Measurements from ENCODE around the gene ALOX15B. TPM values are rescaled to one million over a fixed set of nuclear protein-coding genes. Genes with fewer than 3 reads are reported as not detected.
A peak's percentile ranks its signal among the peaks of the same experiment; 100 is the strongest.

The ALOX15B gene
- total and polyA plus RNA-seq, 10 of the 15 experiments (the other 5 are each of a cell fraction or from before 2014, with no cell fraction given) = 0.01 TPM; not detected in 9

DNA sequence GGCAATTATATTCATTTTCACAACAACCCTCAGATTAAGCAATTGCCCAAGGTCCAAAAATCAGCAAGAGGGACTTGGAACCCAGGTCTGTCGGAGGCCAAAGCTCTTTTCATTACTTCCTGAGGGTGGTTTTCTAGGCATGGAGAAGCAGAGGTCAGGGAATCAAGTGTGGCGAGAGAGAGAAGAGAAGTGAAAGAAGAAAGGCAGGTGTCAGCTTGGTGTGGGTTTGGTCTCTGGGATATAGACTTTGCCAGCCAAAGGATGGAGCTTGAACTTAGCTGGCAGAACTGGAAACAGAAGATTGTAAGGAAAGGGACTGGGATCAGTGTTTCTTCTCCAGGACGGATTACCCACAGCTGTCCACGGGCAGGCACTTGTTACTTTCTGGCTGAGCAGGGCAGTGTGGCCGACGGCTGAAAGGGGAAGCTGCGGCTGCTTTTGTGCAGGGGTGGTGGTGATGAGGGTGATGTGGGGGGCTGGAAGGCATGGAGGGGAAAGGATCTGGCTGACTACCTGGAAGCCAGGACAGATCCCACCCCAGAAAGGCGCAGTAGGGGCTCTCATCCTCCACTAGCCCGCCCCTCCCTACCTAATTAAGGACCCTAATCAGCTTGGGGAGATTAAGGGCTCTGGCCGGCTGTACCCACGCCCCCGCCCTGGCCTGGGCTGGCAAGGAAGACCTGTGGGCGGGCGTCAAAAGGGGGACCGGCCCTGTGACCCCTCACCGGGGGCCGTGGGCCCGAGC, 36.7 kb upstream of the ALOX15B start, which contains the start of gene GUCY2D:
Gene GUCY2D (plus strand): TSS at position 640 of the 745 bp plus-strand sequence. CDS start 433 bp downstream, outside the sequence.
- no peak within 1 kb of the TSS for H3K27ac ChIP-seq (ENCODE audit: control insufficient read depth, insufficient read depth)
- POLR2A ChIA-PET = interaction anchor here (1.1 to 1.5 kb wide), 4 partner anchors 9 to 69 kb away, joined by 3 to 4 read pairs (median 4); no protein-coding TSS in a partner anchor
- peak within 1 kb of the TSS; percentile 88 for H3K4me2 ChIP-seq (ENCODE audit: control insufficient read depth, insufficient read depth)
- RAD21 ChIA-PET (ENCODE audit: unreplicated experiment) = interaction anchor here (1.1 to 1.2 kb wide), 5 partner anchors 12 to 168 kb away, joined by 3 to 6 read pairs (median 4); partner anchors contain the start of gene KDM6B
- no peak for FAIRE-seq
- H2AFZ ChIP-seq (ENCODE audit: control insufficient read depth, low read depth, low read length) = no peak within 1 kb of the TSS; the same call in 1 of the 2 replicates
- TF ChIP-seq CBX5 (IDR thresholded peaks at IDR 0.05; ENCODE audit: low read depth) (no peak), IKZF1 (conservative IDR thresholded peaks at IDR 0.05) (peak; percentile 80), MTA2 (IDR thresholded peaks at IDR 0.05; ENCODE audit: low read depth) (peak; percentile 53; the same call in 1 of the 2 replicates), IKZF2 (IDR thresholded peaks at IDR 0.05) (peak; percentile 68 to 70; a peak in 2 of 4 replicates), HCFC1 (IDR thresholded peaks at IDR 0.05; ENCODE audit: low read length) (no peak), NBN (IDR thresholded peaks at IDR 0.05) (peak; percentile 24; the same call in 1 of the 2 replicates), NRF1 (conservative IDR thresholded peaks at IDR 0.05; ENCODE audit: low read depth, low read length) (no peak), LARP7 (IDR thresholded peaks at IDR 0.05) (no peak), SPI1 (IDR thresholded peaks at IDR 0.05; ENCODE audit: borderline replicate concordance, insufficient read depth, low read depth, low read length) (peak; percentile 44; the same call in 1 of the 2 replicates), GATAD2B (conservative IDR thresholded peaks at IDR 0.05; ENCODE audit: low read depth) (0 out of 2 replicates have a peak, but pooled peaks have one; percentile 51), ZBTB40 (IDR thresholded peaks at IDR 0.05; ENCODE audit: borderline replicate concordance) (no peak), DPF2 (IDR thresholded peaks at IDR 0.05) (peak; percentile 70; the same call in 1 of the 2 replicates)
- TF ChIP-seq, protein P1, sequence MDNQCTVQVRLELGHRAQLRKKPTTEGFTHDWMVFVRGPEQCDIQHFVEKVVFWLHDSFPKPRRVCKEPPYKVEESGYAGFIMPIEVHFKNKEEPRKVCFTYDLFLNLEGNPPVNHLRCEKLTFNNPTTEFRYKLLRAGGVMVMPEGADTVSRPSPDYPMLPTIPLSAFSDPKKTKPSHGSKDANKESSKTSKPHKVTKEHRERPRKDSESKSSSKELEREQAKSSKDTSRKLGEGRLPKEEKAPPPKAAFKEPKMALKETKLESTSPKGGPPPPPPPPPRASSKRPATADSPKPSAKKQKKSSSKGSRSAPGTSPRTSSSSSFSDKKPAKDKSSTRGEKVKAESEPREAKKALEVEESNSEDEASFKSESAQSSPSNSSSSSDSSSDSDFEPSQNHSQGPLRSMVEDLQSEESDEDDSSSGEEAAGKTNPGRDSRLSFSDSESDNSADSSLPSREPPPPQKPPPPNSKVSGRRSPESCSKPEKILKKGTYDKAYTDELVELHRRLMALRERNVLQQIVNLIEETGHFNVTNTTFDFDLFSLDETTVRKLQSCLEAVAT (IDR thresholded peaks at IDR 0.05) = 0 out of 2 replicates have a peak, but pooled peaks have one; percentile 16
- TF ChIP-seq, protein P2, sequence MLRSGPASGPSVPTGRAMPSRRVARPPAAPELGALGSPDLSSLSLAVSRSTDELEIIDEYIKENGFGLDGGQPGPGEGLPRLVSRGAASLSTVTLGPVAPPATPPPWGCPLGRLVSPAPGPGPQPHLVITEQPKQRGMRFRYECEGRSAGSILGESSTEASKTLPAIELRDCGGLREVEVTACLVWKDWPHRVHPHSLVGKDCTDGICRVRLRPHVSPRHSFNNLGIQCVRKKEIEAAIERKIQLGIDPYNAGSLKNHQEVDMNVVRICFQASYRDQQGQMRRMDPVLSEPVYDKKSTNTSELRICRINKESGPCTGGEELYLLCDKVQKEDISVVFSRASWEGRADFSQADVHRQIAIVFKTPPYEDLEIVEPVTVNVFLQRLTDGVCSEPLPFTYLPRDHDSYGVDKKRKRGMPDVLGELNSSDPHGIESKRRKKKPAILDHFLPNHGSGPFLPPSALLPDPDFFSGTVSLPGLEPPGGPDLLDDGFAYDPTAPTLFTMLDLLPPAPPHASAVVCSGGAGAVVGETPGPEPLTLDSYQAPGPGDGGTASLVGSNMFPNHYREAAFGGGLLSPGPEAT (IDR thresholded peaks at IDR 0.05; ENCODE audit: low read depth) = 0 out of 2 replicates have a peak, but pooled peaks have one; percentile 53
- no peaks in the 10 kb centered on the region for H3K79me2 ChIP-seq (ENCODE audit: control insufficient read depth, insufficient read depth, low read length)
- SMC1A ChIA-PET (ENCODE audit: uncharacterized antibody, unreplicated experiment) = interaction anchor here (0.7 to 2.1 kb wide), 11 partner anchors 12 to 180 kb away, joined by 3 to 12 read pairs (median 4); no protein-coding TSS in a partner anchor
- H3K27me3 ChIP-seq (replicated peaks in 1 of 2; ENCODE audit: control insufficient read depth in 2 of 2, insufficient read depth in 2 of 2, low read length in 1 of 2) = peaks cover 3 to 5% of the 10 kb centered on the region in 2 experiments
- peak; percentile 81 for ATAC-seq
- WGBS (ENCODE audit: insufficient coverage, insufficient replicate concordance, low lambda C conversion rate, missing lambda C conversion rate) = 5% methylated on average over 18 of the region's 18 CpGs
- H3K9ac ChIP-seq (ENCODE audit: control insufficient read depth, insufficient read depth, low read length) = no peak within 1 kb of the TSS
- BruUV-seq (replicated peaks) = no TSS peak
- no peak for DNase-seq (ENCODE audit: low read depth, low spot score)
- H3K4me1 ChIP-seq (ENCODE audit: control insufficient read depth, insufficient read depth, low read length) = peaks cover 8% of the 10 kb centered on the region
- no peaks in the 10 kb centered on the region for H4K20me1 ChIP-seq (ENCODE audit: control insufficient read depth, insufficient read depth)
- CTCF ChIA-PET = interaction anchor here (0.6 to 2.5 kb wide), 23 partner anchors 9 to 258 kb away, joined by 3 to 15 read pairs (median 4); no protein-coding TSS in a partner anchor
- H3K4me3 ChIP-seq = no peak within 1 kb of the TSS
- in situ Hi-C loops (cut with MboI) = no loop called here
- no peaks in the 10 kb centered on the region for H3K36me3 ChIP-seq (ENCODE audit: control insufficient read depth in 2 of 2, insufficient read depth in 2 of 2, low read length in 1 of 2)
- H3K9me3 ChIP-seq (replicated peaks; ENCODE audit: control insufficient read depth, insufficient read depth, low read length) = no peaks in the 10 kb centered on the region
- intact Hi-C loops (cut with micrococcal nuclease; ENCODE audit: unreplicated experiment) = no loop called here
